Lower lobe of right lung (tissue), 2 donors: ENCODE measurements around the gene KIFC3. TPM values are rescaled to one million over a fixed set of nuclear protein-coding genes. Genes with fewer than 3 reads are reported as not detected.
"Not testable (repeated sequence)": the region's sequence is repeated elsewhere in the genome, so short reads cannot be mapped to it uniquely, and the experiment has no call there.

Experiments
- ATAC-seq, 2 donors: fragments of 200-7000 bp; cut with Tn5 transposase; one replicate each; pipeline ENCODE4 v1.9.1; 2020 to 2022; ENCODE audit warnings: mild to moderate bottlenecking in 2 of 2, moderate library complexity in 2 of 2
- DNase-seq: peaks from one replicate; pipeline ENCODE4 v3.0.0-alpha.2; 2020
- H3K27ac ChIP-seq: fragments of 200-600 bp; one replicate; pipeline ENCODE4 v1.8.0; 2022
- H3K27me3 ChIP-seq: fragments of 200-600 bp; one replicate; pipeline ENCODE4 v1.8.0; 2022; ENCODE audit warnings: low read depth
- H3K36me3 ChIP-seq: fragments of 200-600 bp; one replicate; pipeline ENCODE4 v1.8.0; 2022; ENCODE audit warnings: mild to moderate bottlenecking
- H3K4me1 ChIP-seq: fragments of 200-600 bp; one replicate; pipeline ENCODE4 v1.8.0; 2022
- H3K4me3 ChIP-seq: fragments of 200-600 bp; one replicate; pipeline ENCODE4 v1.8.0; 2022; ENCODE audit warnings: mild to moderate bottlenecking
- H3K9me3 ChIP-seq: fragments of 200-600 bp; one replicate; pipeline ENCODE4 v1.8.0; 2022
- intact Hi-C: fragments of 100-400 bp; cut with DNase I; formaldehyde crosslinking; loops from one replicate; pipeline ENCODE4 v1.11.0; 2022
- total RNA-seq: library from RNA; stranded (reverse); fragmentation: NEBNext Ultra II Directional; extraction: Animal tissue kit (Norgen Biotek cat#: 25700); gene quantifications from one replicate; pipeline ENCODE4 v1.2.1, GENCODE V29; 2021
- TF ChIP-seq, protein P1 (sequence below): fragments of 200-600 bp; IDR thresholded peaks from one replicate; pipeline ENCODE4 v1.8.0; 2022; ENCODE audit warnings: antibody characterized with exemption, mild to moderate bottlenecking
- donor health status: DM: no; HTN: yes; CAD: no; lungs with severe emphysema.

Gene KIFC3
- total RNA-seq, 1 donor from 2014 or later, result 70.9 TPM

- TF ChIP-seq, protein P1, sequence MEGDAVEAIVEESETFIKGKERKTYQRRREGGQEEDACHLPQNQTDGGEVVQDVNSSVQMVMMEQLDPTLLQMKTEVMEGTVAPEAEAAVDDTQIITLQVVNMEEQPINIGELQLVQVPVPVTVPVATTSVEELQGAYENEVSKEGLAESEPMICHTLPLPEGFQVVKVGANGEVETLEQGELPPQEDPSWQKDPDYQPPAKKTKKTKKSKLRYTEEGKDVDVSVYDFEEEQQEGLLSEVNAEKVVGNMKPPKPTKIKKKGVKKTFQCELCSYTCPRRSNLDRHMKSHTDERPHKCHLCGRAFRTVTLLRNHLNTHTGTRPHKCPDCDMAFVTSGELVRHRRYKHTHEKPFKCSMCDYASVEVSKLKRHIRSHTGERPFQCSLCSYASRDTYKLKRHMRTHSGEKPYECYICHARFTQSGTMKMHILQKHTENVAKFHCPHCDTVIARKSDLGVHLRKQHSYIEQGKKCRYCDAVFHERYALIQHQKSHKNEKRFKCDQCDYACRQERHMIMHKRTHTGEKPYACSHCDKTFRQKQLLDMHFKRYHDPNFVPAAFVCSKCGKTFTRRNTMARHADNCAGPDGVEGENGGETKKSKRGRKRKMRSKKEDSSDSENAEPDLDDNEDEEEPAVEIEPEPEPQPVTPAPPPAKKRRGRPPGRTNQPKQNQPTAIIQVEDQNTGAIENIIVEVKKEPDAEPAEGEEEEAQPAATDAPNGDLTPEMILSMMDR, result no peak
- Histone ChIP-seq H3K27me3 (no peaks in the 10 kb centered on the region), H3K4me3 (no peak overlapping the region), H3K4me1 (peaks cover 7% of the 10 kb centered on the region), H3K9me3 (no peaks in the 10 kb centered on the region), H3K27ac (no peak overlapping the region), H3K36me3 (no peaks in the 10 kb centered on the region)
- no peak for ATAC-seq
- intact Hi-C loops, result no loop called here
- no peak for DNase-seq
Measured at GRCh38 chr16:57730771-57731730, 71.2 kb downstream of the KIFC3 start.

GRCh38 chr16:57729852-57730251 is 72.4 kb downstream of the KIFC3 start:
- H3K27ac ChIP-seq, H3K27me3 ChIP-seq, intact Hi-C loops, DNase-seq, H3K4me1 ChIP-seq, H3K9me3 ChIP-seq, H3K4me3 ChIP-seq, ATAC-seq, H3K36me3 ChIP-seq: not testable (repeated sequence)

DNA sequence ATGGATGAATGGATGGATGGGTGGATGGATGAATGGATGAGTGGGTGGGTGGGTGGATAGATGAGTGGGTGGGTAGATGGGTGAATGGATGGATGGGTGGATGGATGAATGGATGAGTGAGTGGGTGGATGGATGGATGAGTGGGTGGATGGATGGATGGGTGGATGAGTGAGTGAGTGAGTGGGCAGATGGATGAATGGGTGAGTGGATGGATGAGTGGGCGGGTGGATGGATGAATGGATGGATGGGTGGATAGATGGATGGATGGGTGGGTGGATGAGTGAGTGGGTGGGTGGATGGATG is 73.2 kb downstream of the KIFC3 start:
- Histone ChIP-seq H3K4me1 (peaks cover 1% of the 10 kb centered on the region), H3K4me3 (no peak overlapping the region), H3K36me3 (no peaks in the 10 kb centered on the region), H3K27me3 (no peaks in the 10 kb centered on the region), H3K9me3 (no peaks in the 10 kb centered on the region), H3K27ac (no peak overlapping the region)
- intact Hi-C loops, result no loop called here
- ATAC-seq (no peak), DNase-seq (no peak)
- TF ChIP-seq, protein P1, result no peak

- H3K27ac ChIP-seq, result no peak overlapping the region
- no peak for ATAC-seq
- DNase-seq, result no peak
- no peaks in the 10 kb centered on the region for H3K9me3 ChIP-seq
- intact Hi-C loops, result no loop called here
- no peak overlapping the region for H3K4me3 ChIP-seq
- TF ChIP-seq, protein P1, result no peak
- H3K4me1 ChIP-seq, result no peaks in the 10 kb centered on the region
- no peaks in the 10 kb centered on the region for H3K36me3 ChIP-seq
- no peaks in the 10 kb centered on the region for H3K27me3 ChIP-seq
Measured at GRCh38 chr16:57728336-57729181, 73.7 kb downstream of the KIFC3 start.

DNA sequence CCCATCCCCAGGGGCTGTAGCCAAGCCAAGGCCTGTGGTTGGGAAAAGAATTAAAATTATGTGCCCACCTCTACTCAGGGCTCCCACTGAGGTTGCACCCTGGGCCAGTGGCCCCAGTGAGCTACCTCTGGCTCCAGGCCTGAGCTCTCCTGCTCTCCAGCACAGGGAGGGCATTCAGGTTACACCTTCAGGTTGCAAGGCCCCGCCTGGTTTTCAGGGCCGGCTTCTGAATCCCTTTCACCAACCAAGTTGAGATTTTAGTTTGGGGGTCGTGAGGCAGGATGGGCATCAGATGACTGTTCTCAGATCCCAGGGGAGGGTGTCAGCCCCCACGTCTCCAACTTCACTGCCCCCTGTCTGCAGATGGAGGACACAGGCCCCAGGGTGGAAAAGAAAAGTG is 74.7 kb downstream of the KIFC3 start:
- intact Hi-C loops, result no loop called here
- Histone ChIP-seq H3K27ac (no peak overlapping the region), H3K9me3 (no peaks in the 10 kb centered on the region), H3K4me3 (no peak overlapping the region), H3K27me3 (no peaks in the 10 kb centered on the region), H3K36me3 (no peaks in the 10 kb centered on the region), H3K4me1 (no peaks in the 10 kb centered on the region)
- TF ChIP-seq, protein P1, result no peak
- DNase-seq, result no peak
- ATAC-seq, result no peak
